ENCODE data around the gene CEP295NL.
"Not testable (repeated sequence)": the region's sequence is repeated elsewhere in the genome, so short reads cannot be mapped to it uniquely, and the experiment has no call there.

The CEP295NL gene

GRCh38 chr17:78892062-78892456 lies 10.9 kb downstream of the CEP295NL start:
- DNase-seq (ENCODE audit: low read depth), result no peak

GRCh38 chr17:78891406-78892061 lies 11.5 kb downstream of the CEP295NL start:
- DNase-seq (ENCODE audit: low read depth), result no peak
- H3K4me3 ChIP-seq (ENCODE audit: low read depth, low read length), result no peak overlapping the region

More at GRCh38 chr17:78892062-78892456, 10.9 kb downstream of the CEP295NL start:
- no peak overlapping the region for H3K4me3 ChIP-seq (ENCODE audit: low read depth, low read length)

GRCh38 chr17:78890498-78890897 lies 12.5 kb downstream of the CEP295NL start:
- no peak for DNase-seq (ENCODE audit: low read depth)
- no peak overlapping the region for H3K4me3 ChIP-seq (ENCODE audit: low read depth, low read length)

GRCh38 chr17:78890096-78890495 lies 12.9 kb downstream of the CEP295NL start:
- DNase-seq (ENCODE audit: low read depth); H3K4me3 ChIP-seq (ENCODE audit: low read depth, low read length): not testable (repeated sequence)

DNA sequence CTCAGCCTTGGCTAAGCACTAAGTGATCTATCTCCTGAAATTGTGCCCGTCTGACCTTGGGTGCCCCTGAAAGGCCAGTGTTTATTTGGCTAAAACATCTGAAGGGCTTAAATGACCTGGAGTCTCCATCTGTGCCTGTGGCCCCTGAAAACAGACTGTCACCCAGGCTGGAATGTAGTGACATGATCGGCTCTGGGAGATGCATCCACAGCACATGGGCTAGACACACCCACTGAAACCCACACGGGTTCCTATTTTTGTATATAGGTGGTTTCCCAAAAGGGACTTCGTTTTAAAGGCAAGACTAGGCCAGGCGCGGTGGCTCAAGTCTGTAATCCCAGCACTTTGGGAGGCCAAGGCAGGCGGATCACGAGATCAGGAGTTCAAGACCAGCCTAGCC lies 13.5 kb downstream of the CEP295NL start:
- no peak for DNase-seq (ENCODE audit: low read depth)
- no peak overlapping the region for H3K4me3 ChIP-seq (ENCODE audit: low read depth, low read length)

DNA sequence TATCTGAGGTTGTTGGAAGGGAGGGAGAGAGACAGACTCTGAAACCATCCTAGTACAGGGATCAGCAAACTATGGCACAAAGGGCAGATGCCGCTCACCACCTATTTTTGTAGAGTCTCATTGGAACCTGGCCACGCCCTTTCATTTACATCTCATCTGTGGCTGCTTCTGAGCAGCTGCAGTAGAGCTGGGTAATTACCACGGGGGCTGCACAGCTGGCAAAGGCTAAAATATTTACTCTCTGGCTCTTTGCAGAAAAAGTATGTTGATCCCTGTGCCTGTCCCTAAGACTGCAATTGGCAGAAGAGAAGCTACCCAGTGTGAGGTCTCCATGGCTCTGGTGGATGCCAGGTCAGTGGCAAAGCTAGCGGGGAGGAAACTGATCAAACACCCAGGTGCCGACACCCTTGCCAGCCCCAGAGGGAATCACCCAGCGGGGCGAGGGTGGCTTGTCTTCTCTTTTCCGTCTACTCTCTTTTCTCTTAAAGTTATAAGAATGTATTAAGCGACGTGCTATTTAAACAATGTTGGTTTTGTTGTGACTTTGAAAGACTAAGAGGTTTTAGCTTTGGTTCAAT lies 14.0 kb downstream of the CEP295NL start:
- no peak overlapping the region for H3K4me3 ChIP-seq (ENCODE audit: low read depth, low read length)
- DNase-seq (ENCODE audit: low read depth), result no peak

DNA sequence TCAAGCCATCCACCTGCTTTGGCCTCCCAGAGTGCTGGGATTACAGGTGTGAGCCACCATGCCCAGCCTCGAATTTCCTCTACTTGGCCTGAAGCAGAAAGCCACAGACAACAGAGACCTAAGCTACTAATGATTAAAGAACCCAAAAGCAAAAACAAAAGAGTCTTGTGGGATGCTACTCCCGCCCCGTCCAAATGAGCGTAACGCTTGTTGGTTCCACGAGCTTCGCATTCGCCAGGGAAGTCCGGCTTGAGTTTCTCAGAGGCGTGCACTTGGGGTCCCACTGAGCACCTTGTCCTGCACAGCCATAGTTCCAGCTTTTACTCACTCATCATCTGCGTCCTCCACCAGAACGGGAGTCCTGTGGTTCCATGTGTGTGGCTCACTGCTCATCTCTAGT lies 16.0 kb downstream of the CEP295NL start:
- no peak overlapping the region for H3K4me3 ChIP-seq (ENCODE audit: low read depth, low read length)
- DNase-seq (ENCODE audit: low read depth), result no peak

DNA sequence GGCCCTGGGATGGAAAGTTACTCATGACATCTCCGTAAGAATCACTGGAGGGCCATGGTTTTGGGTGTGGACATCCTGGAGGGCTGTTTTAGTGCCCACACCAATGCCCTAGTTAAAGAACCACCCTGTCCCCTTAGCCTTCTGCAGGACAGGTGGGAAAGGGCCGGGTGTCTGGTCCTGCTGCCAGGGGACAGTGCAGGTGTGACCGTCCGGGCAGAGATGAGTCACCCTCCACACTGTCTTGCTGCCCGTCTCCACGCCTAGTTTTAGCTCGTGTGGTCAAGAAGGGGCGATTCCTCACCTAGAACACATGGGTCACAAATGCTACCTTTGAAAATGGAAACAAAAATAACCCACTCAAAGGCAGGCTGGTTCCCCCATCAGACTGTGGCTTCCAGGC lies 17.0 kb downstream of the CEP295NL start:
- no peak overlapping the region for H3K4me3 ChIP-seq (ENCODE audit: low read depth, low read length)
- DNase-seq (ENCODE audit: low read depth), result no peak

DNA sequence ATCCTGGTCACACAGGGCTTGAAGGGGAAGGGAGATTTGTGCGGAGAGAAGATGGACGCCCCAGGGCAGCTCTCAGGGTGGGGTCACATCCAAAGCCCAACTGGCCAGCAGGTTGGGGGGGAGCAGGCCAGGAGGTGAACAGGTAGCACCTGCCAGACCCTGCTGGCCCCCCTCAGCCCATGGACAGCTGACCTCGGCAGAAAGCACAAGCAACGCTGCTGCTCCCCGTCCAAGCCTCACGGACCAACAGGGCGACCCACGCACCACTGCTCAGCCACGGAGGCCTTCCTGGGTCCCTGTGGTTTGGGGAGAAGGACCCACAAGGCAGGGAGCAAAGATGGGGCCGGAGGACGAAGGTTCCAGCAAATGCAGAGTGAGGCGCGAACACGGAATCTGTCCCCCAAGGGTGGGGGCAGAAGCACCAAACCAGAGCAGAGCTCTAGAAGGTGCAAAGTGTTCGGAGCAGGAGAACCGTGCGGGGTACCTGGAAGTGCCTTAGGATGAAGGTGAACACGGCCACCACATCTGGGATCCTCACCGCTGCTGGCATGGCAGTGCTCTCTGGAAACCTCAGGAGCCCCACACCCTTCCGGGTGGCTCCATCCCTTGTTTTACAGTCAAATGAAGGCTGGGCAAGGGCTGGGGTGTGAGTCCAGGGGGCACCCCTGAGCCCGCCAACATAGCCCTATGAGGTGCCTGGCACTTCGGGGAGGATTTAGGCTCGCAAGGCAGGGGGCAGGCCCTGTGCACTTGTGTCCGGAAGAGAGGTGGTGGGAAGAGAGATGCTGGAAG lies 17.9 kb downstream of the CEP295NL start:
- no peak overlapping the region for H3K4me3 ChIP-seq (ENCODE audit: low read depth, low read length)
- DNase-seq (ENCODE audit: low read depth), result no peak

GRCh38 chr17:78884148-78884825 lies 18.7 kb downstream of the CEP295NL start:
- no peak for DNase-seq (ENCODE audit: low read depth)
- H3K4me3 ChIP-seq (ENCODE audit: low read depth, low read length), result peak overlapping the region; percentile 31

DNA sequence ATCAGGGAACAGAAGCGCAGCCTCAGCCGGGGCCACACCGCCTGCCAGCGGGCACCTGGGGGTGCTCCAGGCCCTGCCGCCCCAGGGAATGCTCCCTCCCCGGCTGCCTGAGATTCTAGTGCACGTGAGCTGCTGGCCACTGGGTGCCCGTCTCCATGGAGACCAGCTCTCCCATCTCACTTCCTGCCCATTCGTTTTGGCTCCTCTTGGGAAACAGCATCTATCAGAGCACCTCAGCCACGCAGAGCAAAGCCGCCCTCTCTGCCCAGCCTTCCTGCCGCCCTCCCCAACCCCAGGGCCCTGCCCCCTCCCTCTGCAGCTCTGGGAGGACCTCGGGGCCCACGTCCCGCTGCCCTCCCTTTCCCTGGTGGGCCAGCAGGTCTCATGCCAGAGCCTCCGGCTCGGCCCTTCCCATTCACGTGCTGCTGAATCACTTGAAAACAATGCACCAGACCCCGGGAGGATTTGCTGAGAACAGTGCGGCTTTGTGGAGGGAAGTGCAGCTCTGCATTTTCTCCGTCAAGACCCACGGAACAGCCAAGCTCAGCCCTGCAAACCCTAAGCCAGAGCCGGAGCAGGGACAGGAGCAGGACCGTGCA lies 19.4 kb downstream of the CEP295NL start:
- peak overlapping the region; percentile 31 for H3K4me3 ChIP-seq (ENCODE audit: low read depth, low read length)
- DNase-seq (ENCODE audit: low read depth), result peak; percentile 93

DNA sequence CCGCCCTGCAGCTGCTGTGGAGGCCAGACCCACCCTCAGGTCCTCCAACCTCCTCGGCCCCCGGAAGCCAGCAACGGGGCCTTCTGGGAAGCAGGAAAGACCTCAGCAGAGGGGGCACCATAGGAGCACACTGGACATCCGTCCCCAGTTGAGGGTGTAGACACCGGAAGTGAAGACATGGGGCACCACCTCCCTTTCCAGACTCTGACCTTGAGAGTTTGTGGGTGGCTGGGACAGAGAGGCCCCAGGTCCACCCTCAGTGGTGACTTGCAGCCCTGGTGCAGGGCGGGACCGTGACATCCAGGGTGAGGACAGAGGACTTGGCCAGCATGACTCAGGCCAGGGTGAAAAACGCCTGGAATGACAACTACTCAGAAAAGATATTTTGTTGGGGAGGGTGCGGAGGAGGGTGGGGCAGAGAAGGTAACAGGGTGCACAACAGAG lies 19.9 kb downstream of the CEP295NL start:
- no peak for DNase-seq (ENCODE audit: low read depth)
- H3K4me3 ChIP-seq (ENCODE audit: low read depth, low read length), result peak overlapping the region; percentile 9

DNA sequence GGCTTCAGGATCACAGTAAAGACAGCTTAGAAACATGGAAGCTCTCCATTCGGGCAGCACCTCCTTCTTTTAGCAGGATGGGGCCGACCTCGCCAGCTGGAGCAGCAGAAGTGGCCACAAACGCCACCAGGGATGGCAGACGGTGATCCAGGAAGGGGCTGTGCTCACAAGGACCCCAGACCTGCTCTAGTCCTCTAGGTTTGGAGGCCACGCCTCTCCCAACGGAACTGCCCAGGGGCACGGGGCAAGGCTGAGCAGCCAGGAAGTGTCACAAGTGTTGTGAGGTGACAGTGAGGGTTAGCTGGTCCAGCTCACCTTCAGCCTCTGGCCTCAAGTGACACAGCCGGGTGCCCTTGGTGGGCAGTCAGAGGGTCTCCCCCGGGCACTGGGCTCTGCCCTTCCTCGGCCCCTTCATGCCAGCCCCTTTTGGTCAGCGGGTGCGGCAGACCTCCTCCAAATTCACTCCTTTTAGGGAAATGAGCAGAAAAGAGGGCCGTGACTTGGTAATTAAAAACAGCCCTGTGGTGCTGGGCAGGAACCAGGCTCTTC lies 20.4 kb downstream of the CEP295NL start:
- no peak overlapping the region for H3K4me3 ChIP-seq (ENCODE audit: low read depth, low read length)
- DNase-seq (ENCODE audit: low read depth), result no peak

- peak; percentile 93 for DNase-seq (ENCODE audit: low read depth)
- H3K4me3 ChIP-seq (ENCODE audit: low read depth, low read length), result no peak overlapping the region
Measured at GRCh38 chr17:78879635-78880186, 23.3 kb downstream of the CEP295NL start.

DNA sequence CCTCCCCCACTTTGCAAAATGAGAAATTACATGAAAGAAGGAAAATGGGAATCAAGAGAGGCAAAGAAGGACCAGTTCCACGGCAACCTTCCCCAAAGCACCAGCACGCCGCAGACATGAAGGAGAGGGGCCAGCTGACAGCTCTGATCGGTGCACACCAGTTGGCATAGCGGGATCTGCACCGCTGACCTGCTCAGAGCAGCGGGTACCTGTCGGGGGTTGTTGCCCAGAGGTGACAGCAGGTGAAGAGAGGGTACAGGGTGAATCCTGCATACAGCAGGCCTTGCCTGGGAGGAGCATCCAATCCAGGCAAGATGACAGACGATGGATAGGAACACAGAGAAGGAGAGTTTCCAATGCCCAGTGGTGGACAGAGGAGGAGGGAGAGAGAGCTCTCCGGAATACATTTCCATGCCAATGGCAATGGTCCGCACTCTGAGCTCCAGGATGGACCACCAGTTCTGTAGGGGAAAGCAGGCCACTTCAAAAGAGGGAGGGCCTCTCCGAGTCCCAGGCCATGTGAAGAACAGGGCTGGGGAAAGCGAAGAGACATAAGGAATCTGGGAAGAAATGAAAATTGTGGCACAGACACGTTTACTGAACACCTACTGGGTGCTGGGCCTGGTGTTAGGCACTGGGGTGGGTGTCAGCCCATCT lies 24.0 kb downstream of the CEP295NL start:
- no peak for DNase-seq (ENCODE audit: low read depth)
- H3K4me3 ChIP-seq (ENCODE audit: low read depth, low read length), result peak overlapping the region; percentile 22

- no peak overlapping the region for H3K4me3 ChIP-seq (ENCODE audit: low read depth, low read length)
- no peak for DNase-seq (ENCODE audit: low read depth)
Measured at GRCh38 chr17:78878261-78878660, 24.7 kb downstream of the CEP295NL start.

DNA sequence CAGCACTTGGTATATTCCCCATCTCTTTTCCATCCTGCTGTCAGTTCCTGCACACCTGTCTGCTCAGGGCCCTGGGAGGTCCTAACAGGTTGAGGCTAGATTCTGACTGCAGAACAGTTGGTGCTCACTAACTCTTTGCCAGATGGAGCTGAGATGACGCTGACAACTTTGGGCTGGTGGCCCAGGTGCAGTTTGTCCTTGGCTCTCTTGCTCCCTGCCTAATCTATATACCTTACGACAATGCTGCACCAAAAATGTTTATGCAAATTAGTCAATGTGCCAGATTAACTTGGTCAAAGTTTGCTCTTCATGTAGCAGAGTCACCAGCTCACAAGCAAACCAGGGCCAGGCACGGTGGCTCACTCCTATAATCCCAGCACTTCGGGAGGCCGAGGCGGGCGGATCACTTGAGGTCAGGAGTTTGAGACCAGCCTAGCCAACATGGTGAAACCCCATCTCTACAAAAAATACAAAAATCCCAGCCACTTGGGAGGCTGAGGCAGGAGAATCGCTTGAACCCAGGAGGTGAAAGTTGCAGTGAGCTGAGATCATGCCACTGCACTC lies 26.0 kb downstream of the CEP295NL start:
- not testable (repeated sequence) for H3K4me3 ChIP-seq (ENCODE audit: low read depth, low read length); DNase-seq (ENCODE audit: low read depth)

- no peak for DNase-seq (ENCODE audit: low read depth)
- no peak overlapping the region for H3K4me3 ChIP-seq (ENCODE audit: low read depth, low read length)
Measured at GRCh38 chr17:78876094-78876597, 26.9 kb downstream of the CEP295NL start.
